ENCODE results near the gene LRRC9.

The LRRC9 gene

DNA sequence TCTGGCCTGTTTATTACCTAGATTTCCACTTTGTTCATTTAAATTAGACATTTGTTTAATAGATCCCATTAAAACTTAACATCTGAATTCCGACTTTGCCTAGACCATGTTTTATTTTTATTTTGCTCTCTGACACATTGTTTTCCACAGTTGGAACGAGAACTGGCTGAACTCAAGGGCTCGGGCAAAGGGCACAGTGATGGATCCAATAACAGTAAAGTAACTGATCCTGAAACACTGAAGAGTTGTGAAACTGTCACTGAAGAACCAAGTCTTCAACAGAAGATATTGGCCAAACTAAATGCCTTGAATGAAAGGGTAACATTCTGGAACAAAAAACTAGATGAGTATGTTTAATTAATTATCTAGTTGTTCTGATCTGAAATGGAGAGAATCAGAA lies 39.7 kb downstream of the LRRC9 start:
- no peaks in the 10 kb centered on the region for H3K4me1 ChIP-seq (ENCODE audit: control insufficient read depth in 1 of 2, insufficient read depth in 1 of 2, low read depth in 1 of 2, low read length in 1 of 2)
- no peak overlapping the region for H3K27ac ChIP-seq
- H3K36me3 ChIP-seq, result no peaks in the 10 kb centered on the region
- H3K4me3 ChIP-seq (ENCODE audit: low read depth in 1 of 2, low read length in 1 of 2), result no peak overlapping the region
- TF ChIP-seq, protein P1, sequence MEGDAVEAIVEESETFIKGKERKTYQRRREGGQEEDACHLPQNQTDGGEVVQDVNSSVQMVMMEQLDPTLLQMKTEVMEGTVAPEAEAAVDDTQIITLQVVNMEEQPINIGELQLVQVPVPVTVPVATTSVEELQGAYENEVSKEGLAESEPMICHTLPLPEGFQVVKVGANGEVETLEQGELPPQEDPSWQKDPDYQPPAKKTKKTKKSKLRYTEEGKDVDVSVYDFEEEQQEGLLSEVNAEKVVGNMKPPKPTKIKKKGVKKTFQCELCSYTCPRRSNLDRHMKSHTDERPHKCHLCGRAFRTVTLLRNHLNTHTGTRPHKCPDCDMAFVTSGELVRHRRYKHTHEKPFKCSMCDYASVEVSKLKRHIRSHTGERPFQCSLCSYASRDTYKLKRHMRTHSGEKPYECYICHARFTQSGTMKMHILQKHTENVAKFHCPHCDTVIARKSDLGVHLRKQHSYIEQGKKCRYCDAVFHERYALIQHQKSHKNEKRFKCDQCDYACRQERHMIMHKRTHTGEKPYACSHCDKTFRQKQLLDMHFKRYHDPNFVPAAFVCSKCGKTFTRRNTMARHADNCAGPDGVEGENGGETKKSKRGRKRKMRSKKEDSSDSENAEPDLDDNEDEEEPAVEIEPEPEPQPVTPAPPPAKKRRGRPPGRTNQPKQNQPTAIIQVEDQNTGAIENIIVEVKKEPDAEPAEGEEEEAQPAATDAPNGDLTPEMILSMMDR (IDR thresholded peaks at IDR 0.05), result no peak
- no peaks in the 10 kb centered on the region for H3K9me3 ChIP-seq
- peaks cover 8% of the 10 kb centered on the region for H3K27me3 ChIP-seq

DNA sequence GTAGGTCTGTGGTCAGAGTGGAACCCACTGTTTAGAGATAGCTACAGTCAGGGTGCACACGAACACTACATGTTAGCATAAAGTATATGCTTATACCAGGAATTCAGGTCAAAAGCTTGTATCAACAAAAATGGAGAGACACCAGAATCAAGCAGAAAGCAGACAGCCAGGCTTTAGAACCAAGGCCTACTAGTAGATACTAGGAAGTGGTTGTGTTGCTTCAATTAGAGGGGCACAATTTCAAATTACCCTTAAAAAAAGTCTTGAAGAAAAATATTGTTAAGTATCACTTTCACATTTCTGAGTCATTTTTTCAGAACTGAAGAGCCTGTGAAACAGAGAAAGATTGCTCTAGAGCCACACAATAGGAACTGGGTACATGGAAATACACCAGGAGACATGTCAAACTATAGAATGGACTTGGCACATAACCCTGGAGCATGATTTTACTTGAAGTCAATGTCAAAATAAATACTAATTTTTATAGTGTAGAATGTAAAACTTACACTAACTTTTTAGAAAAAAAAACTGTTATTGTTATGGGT lies 41.6 kb downstream of the LRRC9 start:
- Histone ChIP-seq H3K27me3 (peaks cover 15% of the 10 kb centered on the region), H3K36me3 (no peaks in the 10 kb centered on the region), H3K4me3 (ENCODE audit: low read depth in 1 of 2, low read length in 1 of 2) (no peak overlapping the region), H3K4me1 (ENCODE audit: control insufficient read depth in 1 of 2, insufficient read depth in 1 of 2, low read depth in 1 of 2, low read length in 1 of 2) (peaks cover 0 to 3% of the 10 kb centered on the region in 2 experiments), H3K9me3 (no peaks in the 10 kb centered on the region), H3K27ac (no peak overlapping the region)
- TF ChIP-seq, protein P1 (IDR thresholded peaks at IDR 0.05), result no peak

DNA sequence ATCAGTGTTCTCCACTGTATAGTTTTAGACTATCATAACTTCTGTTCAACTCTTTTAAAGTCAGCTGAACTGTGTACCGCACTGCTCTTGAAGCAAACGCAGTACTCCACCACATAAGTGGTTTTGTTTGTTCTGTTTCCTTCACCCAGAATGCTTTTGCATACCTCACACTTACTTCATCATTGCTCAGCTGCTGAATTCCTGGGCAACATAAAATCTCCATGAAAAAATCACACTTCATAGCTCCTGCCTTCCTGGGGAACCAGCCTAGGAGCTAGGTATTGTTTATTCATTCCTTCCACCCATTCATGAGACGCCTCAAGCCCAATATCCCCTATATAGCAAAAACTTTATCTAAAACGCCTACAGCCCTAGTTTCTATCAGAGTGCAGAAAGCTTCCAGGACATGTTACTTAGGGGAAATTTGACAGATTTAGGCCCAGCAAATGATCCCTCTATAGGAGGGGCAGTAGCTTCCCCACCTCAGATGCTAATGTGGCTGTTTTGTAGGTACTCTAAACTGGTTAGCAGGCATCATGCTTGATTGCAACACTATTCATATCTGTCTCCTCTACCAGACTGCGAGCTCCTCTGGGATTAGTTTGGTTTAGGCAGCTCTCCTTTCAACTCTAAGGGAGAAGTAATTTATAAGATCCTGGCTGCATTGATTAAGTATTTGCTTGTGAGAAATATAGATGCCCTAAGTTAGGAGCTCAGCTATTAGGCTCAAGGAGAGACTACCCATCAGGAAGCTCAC lies 44.5 kb downstream of the LRRC9 start:
- TF ChIP-seq, protein P1 (IDR thresholded peaks at IDR 0.05), result no peak
- Histone ChIP-seq H3K27me3 (peaks cover 29% of the 10 kb centered on the region), H3K9me3 (no peaks in the 10 kb centered on the region), H3K27ac (no peak overlapping the region), H3K4me1 (ENCODE audit: control insufficient read depth in 1 of 2, insufficient read depth in 1 of 2, low read depth in 1 of 2, low read length in 1 of 2) (peaks cover 0 to 3% of the 10 kb centered on the region in 2 experiments), H3K36me3 (no peaks in the 10 kb centered on the region), H3K4me3 (ENCODE audit: low read depth in 1 of 2, low read length in 1 of 2) (no peak overlapping the region)

DNA sequence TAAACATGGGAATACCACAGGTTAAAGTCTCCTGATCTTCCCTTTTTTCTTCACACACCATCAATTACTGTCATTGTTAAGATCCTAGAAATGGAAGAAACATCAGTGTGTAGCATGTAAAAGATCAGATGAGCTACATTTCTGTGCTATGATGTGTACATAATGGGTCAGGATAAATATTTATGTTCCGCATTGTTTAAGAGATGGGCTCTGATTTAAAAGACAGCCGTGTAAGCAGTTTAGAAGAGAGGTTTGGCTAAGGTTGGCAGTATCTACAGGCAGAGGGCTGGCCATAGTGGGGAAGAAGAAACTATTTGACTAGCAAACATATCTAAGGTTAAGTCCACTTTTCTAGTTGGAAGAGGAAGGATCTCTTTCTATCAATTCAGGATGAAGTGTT lies 49.4 kb downstream of the LRRC9 start:
- Histone ChIP-seq H3K36me3 (no peaks in the 10 kb centered on the region), H3K27ac (no peak overlapping the region), H3K4me1 (ENCODE audit: control insufficient read depth in 1 of 2, insufficient read depth in 1 of 2, low read depth in 1 of 2, low read length in 1 of 2) (peaks cover 0 to 3% of the 10 kb centered on the region in 2 experiments), H3K9me3 (no peaks in the 10 kb centered on the region), H3K27me3 (peaks cover 23% of the 10 kb centered on the region), H3K4me3 (ENCODE audit: low read depth in 1 of 2, low read length in 1 of 2) (no peak overlapping the region)
- TF ChIP-seq, protein P1 (IDR thresholded peaks at IDR 0.05), result no peak

DNA sequence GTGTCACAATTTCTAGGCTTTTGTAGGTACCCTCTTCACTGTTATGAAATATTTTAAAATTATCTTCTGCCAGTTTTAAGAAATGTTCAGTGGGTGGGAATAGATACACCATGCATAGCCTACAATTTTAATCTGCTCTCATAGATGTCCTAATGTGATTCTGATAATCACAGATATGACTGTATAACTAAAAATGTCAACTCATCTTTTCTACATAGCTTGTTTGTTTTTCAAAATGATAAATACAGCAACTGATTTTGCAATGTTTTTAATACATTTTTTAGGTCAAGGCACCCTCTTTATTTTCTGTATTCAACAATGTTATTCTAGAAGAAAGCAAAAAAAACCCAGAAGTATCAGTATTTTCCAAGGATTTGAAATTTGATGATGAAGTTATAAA lies 61.6 kb downstream of the LRRC9 start:
- TF ChIP-seq, protein P1 (IDR thresholded peaks at IDR 0.05), result no peak
- Histone ChIP-seq H3K27ac (no peak overlapping the region), H3K27me3 (no peaks in the 10 kb centered on the region), H3K4me1 (ENCODE audit: control insufficient read depth in 1 of 2, insufficient read depth in 1 of 2, low read depth in 1 of 2, low read length in 1 of 2) (no peaks in the 10 kb centered on the region), H3K4me3 (ENCODE audit: low read depth in 1 of 2, low read length in 1 of 2) (no peak overlapping the region), H3K36me3 (no peaks in the 10 kb centered on the region), H3K9me3 (no peaks in the 10 kb centered on the region)

Data from neutrophil (primary cell).